ENCODE results near the gene CCDC15.

GRCh38 chr11:124935548-124936514 is 18.2 kb upstream of the CCDC15 start, which contains the start of gene HEPACAM:
- TF ChIP-seq, protein P1, sequence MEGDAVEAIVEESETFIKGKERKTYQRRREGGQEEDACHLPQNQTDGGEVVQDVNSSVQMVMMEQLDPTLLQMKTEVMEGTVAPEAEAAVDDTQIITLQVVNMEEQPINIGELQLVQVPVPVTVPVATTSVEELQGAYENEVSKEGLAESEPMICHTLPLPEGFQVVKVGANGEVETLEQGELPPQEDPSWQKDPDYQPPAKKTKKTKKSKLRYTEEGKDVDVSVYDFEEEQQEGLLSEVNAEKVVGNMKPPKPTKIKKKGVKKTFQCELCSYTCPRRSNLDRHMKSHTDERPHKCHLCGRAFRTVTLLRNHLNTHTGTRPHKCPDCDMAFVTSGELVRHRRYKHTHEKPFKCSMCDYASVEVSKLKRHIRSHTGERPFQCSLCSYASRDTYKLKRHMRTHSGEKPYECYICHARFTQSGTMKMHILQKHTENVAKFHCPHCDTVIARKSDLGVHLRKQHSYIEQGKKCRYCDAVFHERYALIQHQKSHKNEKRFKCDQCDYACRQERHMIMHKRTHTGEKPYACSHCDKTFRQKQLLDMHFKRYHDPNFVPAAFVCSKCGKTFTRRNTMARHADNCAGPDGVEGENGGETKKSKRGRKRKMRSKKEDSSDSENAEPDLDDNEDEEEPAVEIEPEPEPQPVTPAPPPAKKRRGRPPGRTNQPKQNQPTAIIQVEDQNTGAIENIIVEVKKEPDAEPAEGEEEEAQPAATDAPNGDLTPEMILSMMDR (IDR thresholded peaks at IDR 0.05): no peak
- no peak for TF ChIP-seq POLR2A (IDR thresholded peaks at IDR 0.05)
